Naive thymus-derived CD4-positive, alpha-beta T cell (primary cell): ENCODE data around the gene LMNTD2. TPM values are rescaled to one million over a fixed set of nuclear protein-coding genes. Genes with fewer than 3 reads are reported as not detected.

ENCODE experiments used
- ATAC-seq: fragments of 150-1000 bp; cut with Tn5 transposase; 2 replicates; pipeline ENCODE4 v1.10.0; 2021; ENCODE audit warnings: mild to moderate bottlenecking, moderate library complexity
- CTCF ChIA-PET: fragments of 350-600 bp; sonication (Branson Sonifier 250); formaldehyde crosslinking; loops from one replicate; lab custom pipeline; 2021; ENCODE audit warnings: antibody characterized with exemption; lab: Charles Lee
- POLR2A ChIA-PET: fragments of 350-600 bp; sonication (Branson Sonifier 250); formaldehyde crosslinking; loops from one replicate; lab custom pipeline; 2021; ENCODE audit warnings: antibody characterized with exemption, inconsistent platforms; lab: Charles Lee
- DNase-seq, 9 donors: peaks; one replicate each; pipeline versions ENCODE4 v3.0.0 to v3.0.0-alpha.2; 2020 to 2022; ENCODE audit warnings: mixed read lengths in 1 of 9
- H3K27ac ChIP-seq: one replicate; pipeline ENCODE4 v1.7.0; 2013; ENCODE audit warnings: mild to moderate bottlenecking, low read depth, low read length, moderate library complexity
- H3K27me3 ChIP-seq, 2 donors: one replicate each; pipeline ENCODE4 v1.7.0; 2013; ENCODE audit warnings: low read length in 2 of 2, mild to moderate bottlenecking in 2 of 2, moderate library complexity in 2 of 2; ENCODE audit not compliant: control insufficient read depth in 2 of 2, insufficient read depth in 2 of 2
- H3K36me3 ChIP-seq, 3 experiments: 1 replicate in 2 of 3; 2 replicates in 1 of 3; pipeline ENCODE4 v1.7.0; 2013; ENCODE audit warnings: low read length in 3 of 3, mild to moderate bottlenecking in 3 of 3, moderate library complexity in 1 of 3; ENCODE audit not compliant: insufficient read depth in 3 of 3, control insufficient read depth in 2 of 3
- H3K4me1 ChIP-seq, 2 donors: one replicate each; pipeline ENCODE4 v1.7.0; 2013; ENCODE audit warnings: low read length in 2 of 2, mild to moderate bottlenecking in 2 of 2, moderate library complexity in 1 of 2; ENCODE audit not compliant: control insufficient read depth in 2 of 2, insufficient read depth in 2 of 2
- H3K4me3 ChIP-seq: 2 replicates; pipeline ENCODE4 v1.7.0; 2013; ENCODE audit warnings: mild to moderate bottlenecking, low read length
- H3K9me3 ChIP-seq, 3 experiments: 1 replicate in 2 of 3; 2 replicates in 1 of 3; pipeline ENCODE4 v1.7.0; 2013; ENCODE audit warnings: low read length in 3 of 3; ENCODE audit not compliant: control insufficient read depth in 2 of 3
- H3K27ac Mint-ChIP-seq, 9 donors: one replicate each; pipeline ENCODE4 v1.8.0; 2020 to 2022; ENCODE audit warnings: mixed read lengths in 9 of 9, mild to moderate bottlenecking in 8 of 9, moderate library complexity in 5 of 9, inconsistent platforms in 2 of 9
- H3K27me3 Mint-ChIP-seq, 5 donors: one replicate each; pipeline ENCODE4 v1.8.0; 2021 to 2022; ENCODE audit warnings: mixed read lengths in 5 of 5, mild to moderate bottlenecking in 1 of 5
- H3K36me3 Mint-ChIP-seq, 5 donors: one replicate each; pipeline ENCODE4 v1.8.0; 2020 to 2022; ENCODE audit warnings: mixed read lengths in 5 of 5, mild to moderate bottlenecking in 3 of 5, inconsistent platforms in 1 of 5
- H3K4me1 Mint-ChIP-seq, 7 donors: one replicate each; pipeline ENCODE4 v1.8.0; 2020 to 2022; ENCODE audit warnings: mixed read lengths in 7 of 7, mild to moderate bottlenecking in 3 of 7, inconsistent platforms in 1 of 7
- H3K4me3 Mint-ChIP-seq, 10 donors: one replicate each; pipeline ENCODE4 v1.8.0; 2020 to 2022; ENCODE audit warnings: mild to moderate bottlenecking in 10 of 10, mixed read lengths in 10 of 10, moderate library complexity in 6 of 10, inconsistent platforms in 2 of 10
- H3K9me3 Mint-ChIP-seq, 11 donors: one replicate each; pipeline ENCODE4 v1.8.0; 2020 to 2022; ENCODE audit warnings: mixed read lengths in 11 of 11, mild to moderate bottlenecking in 4 of 11, inconsistent platforms in 1 of 11, moderate library complexity in 1 of 11
- intact Hi-C, 2 donors: fragments of 100-400 bp; cut with micrococcal nuclease; formaldehyde crosslinking; loops; one replicate each; pipeline ENCODE4 v1.15.1; 2023
- polyA plus RNA-seq, 2 donors: library from polyadenylated mRNA; unstranded; fragments of 300-500 nt; fragmentation: Illumina TruSeq; gene quantifications; one replicate each; pipeline ENCODE4 v1.2.3, GENCODE V29; 2021
- total RNA-seq, 6 experiments: library from RNA in 5 of 6; stranded (reverse) in 5 of 6; gene quantifications; 1 replicate in 5 of 6; 2 replicates in 1 of 6; pipeline ENCODE4 v1.2.3 and lab custom pipeline; 2021 to 2026

LMNTD2 gene
- total and polyA plus RNA-seq, 7 experiments from 2014 or later, result 2.3 to 14.7 (median 9.0) TPM

DNA sequence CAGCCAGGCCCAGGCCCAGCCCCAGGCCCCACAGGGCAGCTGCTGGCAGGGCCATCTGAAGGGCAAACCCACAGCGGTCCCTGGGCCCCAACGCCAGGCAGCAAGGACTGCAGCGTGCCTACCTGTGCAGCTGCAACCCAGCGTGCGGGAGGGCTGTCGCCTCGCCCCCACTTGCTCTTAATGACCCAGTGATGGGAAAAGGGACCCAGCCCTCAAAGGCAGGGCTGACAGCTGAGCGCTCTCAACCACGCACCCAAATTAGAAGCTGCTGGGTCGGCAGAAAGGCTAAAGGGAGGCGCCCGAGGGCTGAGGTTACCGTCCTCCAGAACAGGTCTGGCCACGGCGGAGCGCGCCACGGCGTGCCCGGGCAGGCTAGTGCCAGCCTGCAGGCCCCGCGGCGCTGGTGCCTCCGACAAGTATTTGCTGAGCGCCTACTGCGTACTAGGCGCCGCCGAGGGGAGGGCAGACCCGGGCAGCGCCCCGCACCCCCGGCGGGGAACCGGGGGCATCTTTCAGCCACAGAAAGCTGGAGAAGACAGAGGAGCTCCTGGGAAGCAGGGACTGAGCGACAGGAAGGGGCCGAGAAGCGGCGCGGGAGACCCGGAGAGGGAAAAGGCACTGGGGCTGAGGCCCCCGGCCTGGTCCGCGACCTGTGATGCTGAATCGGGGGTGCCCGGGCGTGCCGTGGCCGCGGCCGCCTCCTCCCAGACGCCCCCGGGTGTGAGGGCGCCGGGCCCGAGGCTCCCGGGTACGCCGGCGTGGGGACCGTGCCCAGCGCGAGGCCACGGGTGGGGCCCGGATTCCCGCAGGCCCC, 25.9 kb downstream of the LMNTD2 start:
- H3K4me3 Mint-ChIP-seq, result peak overlapping the region; percentile 45 to 83 (median 71)
- ChIA-PET POLR2A (interaction anchor here (0.6 to 4.0 kb wide), 7 partner anchors 11 to 274 kb away, joined by 3 to 26 read pairs (median 4); partner anchors contain the start of gene RNH1), CTCF (no interaction called here)
- peak in 5 of 9 donors; percentile 30 to 38 (median 34) for DNase-seq
- H3K9me3 Mint-ChIP-seq, result no peaks in the 10 kb centered on the region
- Histone ChIP-seq H3K9me3 (no peaks in the 10 kb centered on the region), H3K4me1 (peaks cover 20 to 21% of the 10 kb centered on the region in 2 donors), H3K27me3 (no peaks in the 10 kb centered on the region), H3K27ac (peak overlapping the region; percentile 71), H3K36me3 (peaks cover 0 to 30% (median 0%) of the 10 kb centered on the region in 3 experiments), H3K4me3 (peak overlapping the region; percentile 59)
- no peaks in the 10 kb centered on the region for H3K27me3 Mint-ChIP-seq
- H3K27ac Mint-ChIP-seq, result peak overlapping the region in 3 of 9 donors; percentile 17 to 56 (median 49)
- peaks cover 5 to 16% (median 11%) of the 10 kb centered on the region in 7 donors for H3K4me1 Mint-ChIP-seq
- intact Hi-C loops, result loop anchor here (1.0 to 5.0 kb wide), 9 partner anchors 16 to 327 kb away; partner anchors contain the start of genes BET1L (in 2 of the 2), RIC8A (in 2 of the 2), DEAF1 (in 1 of the 2) and PTDSS2 (in 1 of the 2)
- H3K36me3 Mint-ChIP-seq, result peaks cover 0 to 6% (median 0%) of the 10 kb centered on the region in 5 donors
- no peak for ATAC-seq

DNA sequence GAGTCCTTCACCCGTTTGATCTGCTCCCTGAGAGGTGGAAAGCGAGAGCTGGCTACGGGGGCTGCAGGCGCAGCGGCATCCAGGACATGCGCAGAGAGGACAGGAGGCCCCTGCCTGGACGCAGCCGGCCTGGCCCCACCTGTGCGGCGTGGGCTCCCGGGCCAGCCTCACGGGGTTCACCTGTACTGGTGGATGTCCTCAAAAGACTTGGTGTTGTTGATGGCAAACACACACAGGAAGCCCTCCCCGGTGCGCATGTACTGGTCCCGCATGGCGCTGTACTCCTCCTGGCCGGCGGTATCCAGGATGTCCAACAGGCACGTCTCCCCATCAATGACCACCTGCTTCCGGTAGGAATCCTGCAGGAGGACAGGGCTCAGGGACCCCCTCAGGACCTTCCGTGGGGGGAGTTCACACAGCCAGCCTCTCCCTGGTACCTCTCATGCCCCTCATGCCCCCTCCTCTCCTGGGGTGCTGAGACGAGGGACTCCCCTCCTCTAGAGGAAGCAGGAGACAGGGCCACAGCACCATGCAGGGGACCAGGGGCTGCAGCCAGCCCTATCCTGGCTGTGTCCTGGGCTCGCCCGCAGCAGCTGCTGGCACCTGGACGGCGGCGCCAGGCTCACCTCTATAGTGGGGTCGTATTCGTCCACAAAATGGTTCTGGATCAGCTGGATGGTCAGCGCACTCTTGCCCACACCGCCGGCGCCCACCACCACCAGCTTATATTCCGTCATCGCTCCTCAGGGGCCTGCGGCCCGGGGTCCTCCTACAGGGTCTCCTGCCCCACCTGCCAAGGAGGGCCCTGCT, 26.7 kb downstream of the LMNTD2 start:
- Mint-ChIP-seq H3K27ac (no peak overlapping the region), H3K27me3 (no peaks in the 10 kb centered on the region), H3K4me3 (peak overlapping the region in 7 of 10 donors; percentile 33 to 83 (median 73)), H3K36me3 (peaks cover 0 to 6% (median 0%) of the 10 kb centered on the region in 5 donors), H3K4me1 (peaks cover 5 to 16% (median 11%) of the 10 kb centered on the region in 7 donors), H3K9me3 (no peaks in the 10 kb centered on the region)
- no peaks in the 10 kb centered on the region for H3K27me3 ChIP-seq
- intact Hi-C loops, result loop anchor here in 1 of 2 donors (2.0 kb wide), 1 partner anchor 35 kb away; no protein-coding TSS in a partner anchor
- ATAC-seq (no peak), DNase-seq (no peak)
- POLR2A ChIA-PET, result interaction anchor here (0.7 to 4.0 kb wide), 6 partner anchors 12 to 275 kb away, joined by 4 to 26 read pairs (median 4); partner anchors contain the start of gene RNH1
- H3K27ac ChIP-seq, result peak overlapping the region; percentile 71
- CTCF ChIA-PET, result interaction anchor here (0.6 kb wide), 1 partner anchor 78 kb away, joined by 4 read pairs; no protein-coding TSS in a partner anchor
- peaks cover 0 to 30% (median 0%) of the 10 kb centered on the region in 3 experiments for H3K36me3 ChIP-seq
- H3K9me3 ChIP-seq, result no peaks in the 10 kb centered on the region
- H3K4me1 ChIP-seq, result peaks cover 20 to 21% of the 10 kb centered on the region in 2 donors
- H3K4me3 ChIP-seq, result no peak overlapping the region

DNA sequence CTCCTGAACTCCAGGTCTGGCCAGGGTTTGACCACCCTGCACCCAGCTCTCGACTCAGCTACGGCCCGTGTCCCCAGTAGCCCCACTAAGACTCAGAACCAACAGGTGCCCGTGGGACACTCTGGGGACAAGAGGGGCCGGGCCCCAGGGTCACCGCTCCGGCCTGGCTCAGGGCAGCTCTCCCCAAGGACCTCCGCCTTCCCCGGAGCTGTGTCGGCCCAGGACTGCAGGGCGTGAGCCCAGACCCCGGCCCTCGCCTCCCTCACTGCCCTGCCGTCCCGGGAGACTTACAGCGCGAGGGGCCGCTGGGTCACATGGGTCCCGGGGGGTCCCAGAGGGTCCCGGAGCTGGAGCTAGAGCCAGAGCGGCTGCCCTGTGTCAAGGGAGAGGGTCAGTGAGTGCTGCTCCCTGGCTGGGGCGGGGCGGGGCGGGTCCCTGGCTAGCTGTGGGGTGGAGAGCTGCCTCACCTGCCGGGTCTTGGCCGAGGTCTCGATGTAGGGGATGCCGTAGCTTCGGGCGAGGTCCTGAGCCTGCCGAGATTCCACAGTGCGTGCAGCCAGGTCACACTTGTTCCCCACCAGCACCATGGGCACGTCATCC, 27.5 kb downstream of the LMNTD2 start:
- Mint-ChIP-seq H3K4me3 (peak overlapping the region in 2 of 10 donors; percentile 53 to 56), H3K27ac (no peak overlapping the region), H3K27me3 (no peaks in the 10 kb centered on the region), H3K4me1 (peaks cover 5 to 15% (median 10%) of the 10 kb centered on the region in 7 donors), H3K36me3 (peaks cover 0 to 6% (median 0%) of the 10 kb centered on the region in 5 donors), H3K9me3 (no peaks in the 10 kb centered on the region)
- Histone ChIP-seq H3K27me3 (no peaks in the 10 kb centered on the region), H3K9me3 (no peaks in the 10 kb centered on the region), H3K4me3 (no peak overlapping the region), H3K27ac (no peak overlapping the region), H3K36me3 (peaks cover 0 to 30% (median 0%) of the 10 kb centered on the region in 3 experiments), H3K4me1 (peaks cover 19 to 20% of the 10 kb centered on the region in 2 donors)
- intact Hi-C loops, result no loop called here
- ChIA-PET POLR2A (interaction anchor here (0.6 to 1.3 kb wide), 3 partner anchors 11 to 227 kb away, joined by 3 to 4 read pairs (median 3); no protein-coding TSS in a partner anchor), CTCF (interaction anchor here (1.6 kb wide), 1 partner anchor 14 kb away, joined by 5 read pairs; no protein-coding TSS in a partner anchor)
- no peak for DNase-seq
- ATAC-seq, result no peak

DNA sequence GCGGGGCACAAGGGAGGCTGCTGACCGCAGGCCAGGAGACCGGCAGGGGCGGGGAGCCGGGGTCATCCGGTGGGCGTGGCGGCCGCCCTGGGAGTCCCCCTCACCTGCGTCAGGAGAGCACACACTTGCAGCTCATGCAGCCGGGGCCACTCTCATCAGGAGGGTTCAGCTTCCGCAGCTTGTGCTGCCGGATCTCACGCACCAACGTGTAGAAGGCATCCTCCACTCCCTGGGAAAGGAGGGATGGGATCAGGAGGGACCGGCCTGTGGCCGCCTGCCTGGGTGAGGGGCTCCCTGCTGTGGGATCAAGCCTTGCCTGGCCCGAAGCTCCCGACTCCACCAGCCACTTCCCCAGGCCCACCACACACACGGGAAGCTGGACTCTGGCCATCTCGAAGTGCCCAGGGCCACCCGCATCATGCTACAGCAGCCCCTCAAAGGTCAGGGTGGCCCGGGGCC, 28.0 kb downstream of the LMNTD2 start:
- Histone ChIP-seq H3K4me3 (no peak overlapping the region), H3K9me3 (no peaks in the 10 kb centered on the region), H3K27me3 (no peaks in the 10 kb centered on the region), H3K27ac (no peak overlapping the region), H3K4me1 (peaks cover 14% of the 10 kb centered on the region in 2 donors), H3K36me3 (peaks cover 0 to 30% (median 0%) of the 10 kb centered on the region in 3 experiments)
- Mint-ChIP-seq H3K4me3 (peak overlapping the region in 1 of 10 donors; percentile 38), H3K36me3 (peaks cover 0 to 6% (median 0%) of the 10 kb centered on the region in 5 donors), H3K9me3 (no peaks in the 10 kb centered on the region), H3K27ac (no peak overlapping the region), H3K27me3 (no peaks in the 10 kb centered on the region), H3K4me1 (peaks cover 4 to 10% (median 8%) of the 10 kb centered on the region in 7 donors)
- intact Hi-C loops, result no loop called here
- ATAC-seq, result no peak
- DNase-seq, result no peak
- CTCF ChIA-PET, result interaction anchor here (1.6 kb wide), 1 partner anchor 14 kb away, joined by 5 read pairs; no protein-coding TSS in a partner anchor
- POLR2A ChIA-PET, result interaction anchor here (0.6 to 1.3 kb wide), 3 partner anchors 11 to 226 kb away, joined by 3 to 4 read pairs (median 3); no protein-coding TSS in a partner anchor

DNA sequence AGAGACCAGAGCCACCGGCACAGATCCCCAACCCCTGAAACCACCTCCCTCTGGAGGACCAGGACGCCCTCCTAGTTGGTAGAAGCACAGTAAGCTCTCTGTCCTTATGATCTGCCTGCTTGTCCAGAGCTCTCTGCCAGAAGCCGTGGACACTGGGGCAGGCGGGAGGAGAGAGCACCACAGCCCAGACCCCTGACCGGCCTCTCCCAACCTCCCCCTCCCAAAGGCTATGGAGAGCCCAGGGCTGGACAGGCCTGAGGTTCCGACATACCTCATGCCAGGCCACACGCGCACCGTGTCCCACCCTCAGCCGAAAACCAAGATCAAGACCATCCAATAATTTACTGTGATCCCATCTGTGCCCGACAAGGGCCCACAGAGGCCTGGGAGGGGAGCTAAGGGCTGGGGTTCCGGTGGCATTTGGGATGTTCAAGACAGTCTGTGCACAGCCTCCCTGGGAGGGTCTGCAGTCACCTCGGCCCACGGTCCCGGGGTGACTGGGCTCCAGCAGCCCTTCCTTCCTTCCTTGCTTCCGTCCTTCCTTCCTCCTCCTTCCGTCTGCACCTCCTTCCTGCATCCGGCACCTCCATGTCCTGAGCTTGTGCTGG, 28.5 kb downstream of the LMNTD2 start:
- ChIA-PET CTCF (interaction anchor here (1.6 kb wide), 1 partner anchor 13 kb away, joined by 5 read pairs; no protein-coding TSS in a partner anchor), POLR2A (interaction anchor here (0.7 to 1.3 kb wide), 2 partner anchors 26 to 226 kb away, joined by 3 to 4 read pairs; no protein-coding TSS in a partner anchor)

More for the DNA sequence above, 28.5 kb downstream of the LMNTD2 start:
- Mint-ChIP-seq H3K4me1 (peaks cover 0 to 8% (median 5%) of the 10 kb centered on the region in 7 donors), H3K4me3 (peak overlapping the region in 1 of 10 donors; percentile 38), H3K9me3 (no peaks in the 10 kb centered on the region), H3K27ac (no peak overlapping the region), H3K36me3 (peaks cover 0 to 6% (median 0%) of the 10 kb centered on the region in 5 donors), H3K27me3 (no peaks in the 10 kb centered on the region)
- peaks cover 0 to 30% (median 0%) of the 10 kb centered on the region in 3 experiments for H3K36me3 ChIP-seq
- ATAC-seq (no peak), DNase-seq (no peak)
- H3K27me3 ChIP-seq, result no peaks in the 10 kb centered on the region
- H3K9me3 ChIP-seq, result no peaks in the 10 kb centered on the region
- H3K27ac ChIP-seq, result no peak overlapping the region
- H3K4me1 ChIP-seq, result peaks cover 11 to 12% of the 10 kb centered on the region in 2 donors
- no peak overlapping the region for H3K4me3 ChIP-seq
- intact Hi-C loops, result no loop called here
